HepG2 (cell line): Measurements from ENCODE around the gene NPS. TPM values are rescaled to one million over a fixed set of nuclear protein-coding genes. Genes with fewer than 3 reads are reported as not detected.
A peak's percentile ranks its signal among the peaks of the same experiment; 100 is the strongest.

Source experiments
- MIER2 ChIP-seq: IDR thresholded peaks from 2 replicates; pipeline ENCODE4 v1.6.1; 2016; ENCODE audit warnings: missing biosample characterization, missing genetic modification reagents
- NFYC ChIP-seq: IDR thresholded peaks from 2 replicates; pipeline ENCODE4 v1.6.1; 2016; ENCODE audit warnings: missing genetic modification reagents, missing compliant biosample characterization
- PAF1 ChIP-seq: IDR thresholded peaks from 2 replicates; pipeline ENCODE4 v1.6.1; 2016; ENCODE audit warnings: missing genetic modification reagents, missing compliant biosample characterization
- PRPF4 ChIP-seq: fragments of 200-400 bp; formaldehyde crosslinking; IDR thresholded peaks from 2 replicates; pipeline ENCODE4 v1.6.1; 2016; ENCODE audit warnings: low read length, low read depth; ENCODE audit not compliant: poor library complexity, severe bottlenecking
- REST ChIP-seq, 2 experiments: IDR thresholded peaks; 2 replicates each; pipeline ENCODE4 v1.6.1; 2011 to 2012; ENCODE audit warnings: low read length in 2 of 2, borderline replicate concordance in 1 of 2, low read depth in 1 of 2, mild to moderate bottlenecking in 1 of 2, moderate library complexity in 1 of 2
- SNAPC4 ChIP-seq: sonication (generic); formaldehyde crosslinking; IDR thresholded peaks from 2 replicates; pipeline ENCODE4 v1.4.0; 2020; ENCODE audit warnings: mild to moderate bottlenecking, missing genetic modification reagents
- SP4 ChIP-seq: sonication (generic); formaldehyde crosslinking; IDR thresholded peaks from 2 replicates; pipeline ENCODE4 v1.8.1; 2023; ENCODE audit warnings: mild to moderate bottlenecking, missing genetic modification reagents
- THYN1 ChIP-seq: sonication (generic); formaldehyde crosslinking; IDR thresholded peaks from 2 replicates; pipeline ENCODE4 v1.8.1; 2023; ENCODE audit warnings: low read depth, mild to moderate bottlenecking, moderate library complexity, missing genetic modification reagents, borderline replicate concordance
- TRIM22 ChIP-seq: fragments of 450-650 bp; IDR thresholded peaks from 2 replicates; pipeline ENCODE4 v1.6.1; 2017
- U2AF2 ChIP-seq: fragments of 200-400 bp; formaldehyde crosslinking; IDR thresholded peaks from 2 replicates; pipeline ENCODE4 v1.6.1; 2017; ENCODE audit warnings: low read depth, mild to moderate bottlenecking, low read length
- ZBTB8A ChIP-seq: sonication (generic); formaldehyde crosslinking; IDR thresholded peaks from 2 replicates; pipeline ENCODE4 v1.4.0; 2020; ENCODE audit warnings: mild to moderate bottlenecking, low read depth, missing genetic modification reagents, borderline replicate concordance
- ZNF326 ChIP-seq: sonication (generic); formaldehyde crosslinking; IDR thresholded peaks from 2 replicates; pipeline ENCODE4 v1.4.0; 2020; ENCODE audit warnings: missing genetic modification reagents, borderline replicate concordance
- ZNF558 ChIP-seq: sonication (generic); formaldehyde crosslinking; IDR thresholded peaks from 2 replicates; pipeline ENCODE4 v1.9.0; 2022; ENCODE audit warnings: mild to moderate bottlenecking, missing genetic modification reagents, borderline replicate concordance
- polyA plus RNA-seq, 8 experiments: library from polyadenylated mRNA; depleted of rRNA in 3 of 8; stranded (reverse) in 7 of 8; unstranded in 1 of 8; fragments of >200 nt; fragmentation: Illumina TruSeq in 4 of 8; extraction: Trizol in 4 of 8; gene quantifications; 2 replicates each; pipeline versions ENCODE4 v1.2.1 to v1.2.3, GENCODE V29; 2011 to 2016; ENCODE audit warnings: low read depth in 4 of 8, missing spikeins in 1 of 8, mixed read lengths in 1 of 8; ENCODE audit not compliant: insufficient read depth in 1 of 8
- total RNA-seq, 5 experiments: library from RNA; depleted of rRNA; stranded (reverse); fragments of >200 nt; fragmentation: Illumina TruSeq; extraction: Trizol; gene quantifications; 2 replicates each; pipeline ENCODE4 v1.2.3, GENCODE V29; 2016; ENCODE audit warnings: low read depth in 1 of 5

NPS gene
- total and polyA plus RNA-seq, 2 of the 13 experiments (the other 11 are each of a cell fraction or from before 2014, with no cell fraction given): not detected

GRCh38 chr10:127556916-127557315 lies 7.8 kb downstream of the NPS start (continued):
- TF ChIP-seq SNAPC4 (CRISPR knock-in tag) (no peak), TRIM22 (no peak), U2AF2 (no peak), MIER2 (CRISPR knock-in tag) (peak; percentile 93), NFYC (CRISPR knock-in tag) (no peak), REST (IDR thresholded peaks at IDR 0.05; ENCODE audit: borderline replicate concordance in 1 of 2, low read depth in 1 of 2, low read length in 2 of 2) (peak; percentile 78 to 94), PRPF4 (no peak), ZBTB8A (no peak), SP4 (no peak), THYN1 (CRISPR knock-in tag) (no peak), ZNF326 (CRISPR knock-in tag) (no peak), ZNF558 (no peak), PAF1 (CRISPR knock-in tag) (no peak)
